CD4-positive, alpha-beta T cell treated with Interleukin-12 subunit alpha and Interleukin-12 subunit beta, for 1 hour (primary cell): ENCODE data around the gene FAM50B.

Source experiments
- DNase-seq: peaks from one replicate; pipeline ENCODE4 v3.0.0-alpha.2; 2020

Gene FAM50B

DNA sequence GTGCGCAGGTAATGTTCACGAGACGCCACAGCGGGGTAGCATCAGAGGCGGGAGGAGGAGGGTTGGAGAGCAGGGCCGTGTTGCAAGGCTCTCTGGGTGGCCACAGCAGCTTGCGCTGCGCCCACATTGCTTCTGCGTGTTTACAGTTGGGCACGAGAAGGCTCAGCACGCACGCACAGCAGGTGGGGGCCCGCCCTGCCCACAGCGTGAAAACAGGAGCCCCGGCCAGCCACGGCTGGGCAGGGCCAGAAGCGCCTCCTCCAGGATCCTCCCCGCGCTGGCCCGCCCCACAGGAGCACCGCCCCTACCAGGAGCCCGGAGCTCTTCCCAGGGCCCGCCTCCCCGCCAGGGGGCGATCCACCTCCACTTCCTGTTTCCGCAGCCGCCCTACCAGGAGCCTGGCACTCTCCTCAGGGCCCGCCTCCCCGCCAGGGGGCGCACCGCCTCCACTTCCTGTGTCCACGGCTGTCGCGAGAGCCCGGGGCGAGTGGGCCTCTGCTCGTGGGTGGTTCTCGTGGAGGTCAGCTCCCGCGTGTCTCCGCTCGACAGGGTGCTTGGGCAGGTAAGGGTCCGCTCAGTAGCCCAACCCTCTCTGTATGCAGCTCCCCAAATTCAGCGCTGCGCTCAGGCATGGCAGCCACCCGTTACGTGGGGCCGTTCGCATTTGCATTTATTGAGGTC is at the start of gene FAM50B:
TSS of gene FAM50B (plus strand) at position 449 of the 681 bp plus-strand sequence. CDS start 439 bp downstream, outside the sequence.
- DNase-seq = peak; percentile 93

- no peak for DNase-seq
Measured at GRCh38 chr6:3799719-3800118, 49.5 kb upstream of the FAM50B start.

- no peak for DNase-seq
Measured at GRCh38 chr6:3800850-3801591, 48.2 kb upstream of the FAM50B start.

DNA sequence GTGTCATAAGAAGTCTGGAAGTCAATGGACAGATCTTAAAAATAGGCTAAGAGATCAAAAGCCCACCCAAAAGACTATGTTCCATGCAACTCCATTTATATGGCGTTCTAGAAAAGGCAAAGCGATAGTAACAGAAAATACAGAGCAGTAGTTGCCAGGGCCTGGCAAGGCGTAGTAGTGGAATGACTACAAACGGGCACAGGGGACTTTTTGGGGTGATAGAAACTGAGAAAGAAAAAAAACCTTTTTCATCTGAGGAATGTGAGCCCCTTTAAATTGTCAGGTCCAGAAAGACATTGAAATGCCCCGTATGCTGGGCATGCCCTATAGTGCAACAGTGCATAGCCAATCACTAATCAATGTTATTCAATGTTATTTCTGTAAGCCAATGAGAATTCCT is 47.2 kb upstream of the FAM50B start:
- no peak for DNase-seq

DNA sequence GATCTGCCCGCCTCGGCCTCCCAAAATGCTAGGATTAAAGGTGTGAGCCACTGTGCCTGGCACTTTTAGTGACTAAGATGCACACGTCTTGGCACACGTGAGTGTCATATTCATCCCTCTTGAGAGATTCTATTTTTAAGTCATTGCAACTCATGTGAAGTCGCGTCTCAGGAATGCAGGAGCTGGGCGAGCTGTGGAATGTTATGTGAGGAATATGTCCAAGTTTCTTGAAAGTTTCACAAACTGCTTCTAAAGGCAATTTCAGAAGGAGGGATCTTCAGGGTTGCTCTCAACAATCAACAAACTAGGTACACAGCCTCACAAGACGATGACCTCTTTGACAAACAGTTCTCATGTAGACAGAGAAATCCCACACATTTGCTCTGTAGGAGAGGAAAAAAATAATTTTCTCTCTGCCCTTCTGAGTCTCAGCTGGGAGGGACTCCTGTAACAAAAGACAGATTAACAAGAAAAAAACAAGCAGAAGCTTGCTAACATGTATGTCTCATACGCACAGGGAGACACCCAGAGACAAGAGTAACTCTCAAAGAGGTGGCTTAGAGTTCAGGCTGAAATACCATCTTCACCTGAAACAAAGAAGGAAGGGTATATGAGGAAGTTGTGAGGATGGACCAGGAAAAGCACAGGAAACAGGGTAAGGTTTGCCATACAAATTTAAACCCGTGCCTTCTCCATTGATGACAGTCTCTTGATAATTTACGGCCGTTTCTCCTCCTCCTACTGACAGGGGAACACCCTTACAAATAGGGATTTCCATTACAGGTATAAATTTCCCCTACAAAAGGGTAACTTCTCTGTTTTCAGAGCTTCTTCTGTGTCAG is 45.3 kb upstream of the FAM50B start:
- no peak for DNase-seq

- no peak for DNase-seq
Measured at GRCh38 chr6:3804964-3805363, 44.2 kb upstream of the FAM50B start.

DNA sequence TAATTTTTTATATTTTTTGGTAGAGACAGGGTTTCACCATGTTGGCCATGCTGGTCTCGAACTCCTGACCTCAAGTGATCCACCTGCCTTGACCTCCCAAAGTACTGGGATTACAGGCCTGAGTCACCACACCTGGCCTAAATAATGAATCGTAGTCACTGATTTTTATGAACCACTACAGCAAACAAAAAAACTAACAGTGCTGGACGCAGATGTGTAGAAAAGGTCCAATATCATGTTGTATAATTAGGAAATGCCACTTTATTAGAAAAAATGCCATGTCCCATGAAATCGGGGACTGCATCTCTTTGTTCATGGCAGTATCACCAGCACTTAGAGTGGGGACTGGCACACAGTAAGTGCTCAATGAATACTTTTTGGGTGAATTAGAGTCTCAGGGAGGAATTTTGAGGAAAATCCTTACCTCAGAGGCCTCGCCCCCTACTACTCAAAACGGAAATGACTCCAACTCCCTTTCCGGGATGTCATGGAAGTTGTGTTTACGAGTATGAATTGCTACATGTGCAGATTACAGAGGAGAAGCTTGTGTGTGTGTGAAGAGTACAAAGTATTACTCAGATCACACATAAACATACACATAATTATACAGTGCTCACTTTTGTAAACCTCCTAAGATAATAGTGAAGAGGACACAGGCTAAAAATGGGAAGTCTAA is 43.6 kb upstream of the FAM50B start:
- no peak for DNase-seq

DNA sequence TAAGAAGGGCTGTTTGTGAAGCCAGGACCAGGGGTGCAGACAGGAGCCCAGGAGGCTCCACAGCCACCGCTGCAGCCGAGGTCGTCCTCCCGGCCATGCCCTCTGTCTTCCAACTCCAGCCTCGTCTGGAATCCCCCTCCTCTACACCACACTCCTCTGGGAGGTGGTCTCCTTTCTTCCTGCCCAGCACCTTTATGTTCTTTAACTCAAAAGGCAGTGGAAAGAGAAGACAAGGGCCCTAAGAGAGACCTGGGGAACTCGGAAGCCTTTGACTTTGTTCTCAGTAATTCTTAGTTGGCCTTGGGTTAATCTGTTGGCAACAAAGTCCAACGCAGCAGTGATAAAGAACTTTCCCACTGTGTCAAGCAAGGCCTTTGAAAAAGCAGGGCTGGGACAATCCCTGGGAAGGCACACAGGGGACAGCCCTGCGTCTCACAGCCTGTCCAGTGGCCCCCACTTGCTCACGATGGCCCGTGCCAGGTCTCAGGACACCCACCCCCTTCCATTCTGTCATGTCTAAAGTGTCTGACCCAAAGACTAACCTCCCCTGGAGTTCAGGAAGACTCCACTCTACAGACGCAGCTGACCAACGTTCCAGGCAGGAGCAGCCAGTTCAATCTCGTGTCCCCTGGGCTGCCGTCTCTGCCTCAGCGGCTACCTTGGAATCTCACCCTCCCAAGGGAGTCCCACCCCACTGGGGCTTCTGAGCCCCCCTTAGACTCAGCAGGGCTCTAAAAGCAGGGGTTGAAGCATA is 42.8 kb upstream of the FAM50B start:
- DNase-seq = no peak

GRCh38 chr6:3808199-3808598 is 41.0 kb upstream of the FAM50B start:
- DNase-seq = no peak

GRCh38 chr6:3808759-3809514 is 40.2 kb upstream of the FAM50B start:
- no peak for DNase-seq

DNA sequence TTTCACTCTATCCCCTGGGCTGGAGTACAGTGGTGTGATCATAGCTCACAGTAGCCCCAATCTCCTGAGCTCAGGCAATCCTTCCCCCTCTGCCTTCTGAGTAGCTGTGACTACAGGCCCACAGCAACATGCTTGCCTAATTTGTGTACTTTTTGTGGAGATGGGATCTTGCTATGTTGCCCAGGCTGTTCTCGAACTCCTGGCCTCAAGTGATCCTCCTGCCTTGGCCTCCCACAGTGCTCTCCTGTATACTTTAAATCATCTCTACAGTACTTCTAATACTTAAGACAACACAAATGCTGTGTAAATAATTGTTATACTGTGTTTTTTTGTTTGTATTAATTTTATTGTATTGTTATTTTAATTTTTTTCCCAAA is 39.7 kb upstream of the FAM50B start:
- no peak for DNase-seq

- DNase-seq = no peak
Measured at GRCh38 chr6:3809982-3810381, 39.2 kb upstream of the FAM50B start.

GRCh38 chr6:3811191-3811590 is 38.0 kb upstream of the FAM50B start:
- no peak for DNase-seq

GRCh38 chr6:3812596-3812995 is 36.6 kb upstream of the FAM50B start:
- no peak for DNase-seq

GRCh38 chr6:3813150-3813780 is 35.9 kb upstream of the FAM50B start:
- no peak for DNase-seq

GRCh38 chr6:3813918-3814317 is 35.3 kb upstream of the FAM50B start:
- DNase-seq = no peak

DNA sequence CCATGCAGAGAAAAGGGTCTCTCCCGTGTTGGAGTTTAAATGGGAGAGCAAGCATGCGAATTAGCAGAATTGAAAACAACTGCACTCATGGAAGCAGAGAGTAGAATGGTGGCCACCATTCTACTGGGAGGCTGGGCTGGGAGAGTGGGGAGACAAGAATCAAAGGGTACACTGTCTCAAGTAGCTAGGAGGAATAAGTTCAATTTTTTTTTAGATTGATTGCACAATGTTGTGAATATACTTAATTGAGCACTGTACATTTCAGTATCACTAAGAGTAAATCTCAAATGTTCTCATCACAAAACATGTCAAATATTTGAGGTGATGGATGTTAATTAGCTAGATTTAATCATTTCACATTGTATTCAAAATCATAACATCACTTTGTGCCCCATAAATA is 34.6 kb upstream of the FAM50B start:
- no peak for DNase-seq

DNA sequence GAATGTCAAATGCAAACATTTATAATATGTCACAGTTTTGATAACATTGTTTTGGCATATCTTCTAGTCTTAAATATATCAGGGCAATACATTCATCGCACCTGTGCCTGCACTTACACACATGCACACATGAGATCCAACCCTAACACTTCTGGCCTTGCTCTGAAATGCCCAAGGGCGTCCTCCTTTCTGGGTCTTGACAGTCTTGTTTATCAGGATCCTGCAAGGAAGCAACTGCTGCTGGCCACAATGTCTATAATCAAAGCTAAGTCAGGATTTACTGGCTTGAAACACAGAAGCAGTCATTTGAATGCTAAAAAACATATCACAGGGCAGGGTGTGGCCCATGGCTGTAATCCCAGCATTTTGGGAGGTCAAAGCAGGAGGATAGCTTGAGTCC is 32.9 kb upstream of the FAM50B start:
- no peak for DNase-seq

DNA sequence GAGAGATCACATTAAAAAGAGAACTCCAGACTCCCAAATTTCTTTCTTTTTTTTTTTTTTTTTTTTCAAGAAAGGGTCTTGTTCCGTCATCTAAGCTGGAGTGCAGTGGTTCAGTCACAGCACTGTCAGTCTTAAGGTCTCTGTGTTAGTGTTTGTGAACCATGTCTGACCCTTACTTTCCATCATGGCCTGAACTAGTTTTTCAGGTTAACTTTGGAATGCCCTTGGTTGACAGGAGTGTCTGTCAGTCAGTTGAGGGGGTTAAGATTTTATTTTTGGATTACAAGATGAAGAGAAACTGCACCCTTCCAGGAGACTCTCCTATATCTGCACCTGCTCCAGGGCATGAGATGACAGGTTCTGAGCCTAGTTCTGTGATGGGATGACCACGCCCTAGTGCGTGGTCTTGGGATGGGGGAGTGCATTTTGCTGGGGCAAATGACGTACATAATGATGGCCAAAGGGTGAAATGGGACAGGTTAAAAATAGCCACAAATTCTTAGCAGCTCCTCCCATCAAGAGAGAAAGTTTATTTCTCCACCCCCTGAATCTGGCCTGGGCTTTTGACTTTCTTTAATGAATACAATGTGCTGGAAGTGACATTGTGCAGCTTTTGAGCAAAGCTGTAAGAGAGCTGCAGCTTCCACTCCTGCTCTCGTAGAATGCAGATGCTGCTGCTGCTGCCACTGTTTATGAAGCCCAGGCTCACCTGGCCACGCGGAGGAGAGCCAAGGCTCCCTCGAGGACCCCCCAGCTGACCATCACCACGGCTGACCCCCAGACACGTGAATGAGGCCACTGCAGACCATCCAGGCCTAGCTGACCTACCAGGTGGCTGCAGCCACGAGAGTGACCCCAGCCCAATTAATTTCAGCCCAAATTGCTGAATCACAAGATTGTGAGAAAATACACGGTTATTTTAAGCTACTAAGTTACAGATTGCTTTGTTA is 29.7 kb upstream of the FAM50B start:
- no peak for DNase-seq

- DNase-seq = no peak
Measured at GRCh38 chr6:3820563-3820962, 28.6 kb upstream of the FAM50B start.
